ENCODE data around the gene SSC5D. TPM values are rescaled to one million over a fixed set of nuclear protein-coding genes. Genes with fewer than 3 reads are reported as not detected.
A peak's percentile ranks its signal among the peaks of the same experiment; 100 is the strongest.

Gene SSC5D
- total and polyA plus RNA-seq, 9 of the 15 experiments (the other 6 are each of a cell fraction or from before 2014, with no cell fraction given) = 0.04 to 0.71 (median 0.14) TPM; not detected in 2

DNA sequence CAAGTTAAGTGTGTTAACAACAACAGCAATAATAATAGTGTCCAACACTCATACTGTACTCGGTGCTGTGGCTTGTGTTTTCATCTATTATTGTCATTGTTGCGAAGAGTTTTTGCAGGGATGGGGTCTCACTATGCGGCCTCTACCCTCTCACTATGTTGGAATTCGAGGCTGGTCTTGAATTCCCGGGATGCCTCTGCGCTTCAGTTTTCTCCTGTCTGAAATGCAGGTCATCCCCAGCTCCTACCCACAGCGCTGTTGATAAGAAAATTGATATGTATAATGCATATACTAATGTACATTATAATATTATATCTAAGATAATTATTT is 62.0 kb downstream of the SSC5D start:
- Histone ChIP-seq H3K4me2 (ENCODE audit: insufficient read depth, low read length) (peak overlapping the region; percentile 3; the same call in 1 of the 2 replicates), H2AFZ (ENCODE audit: low read depth, low read length) (peak overlapping the region; percentile 73), H3K27ac (ENCODE audit: extremely low read depth, low read depth, low read length) (no peak overlapping the region)

More for the DNA sequence above, 62.0 kb downstream of the SSC5D start:
- no peaks in the 10 kb centered on the region for H3K9me3 ChIP-seq (replicated peaks; ENCODE audit: control insufficient read depth, insufficient read depth, low read depth, low read length)
- DNase-seq (ENCODE audit: extremely low read depth in 1 of 4, low spot score in 3 of 4) = no peak
- H4K20me1 ChIP-seq (replicated peaks; ENCODE audit: control insufficient read depth, insufficient read depth, low read length) = no peaks in the 10 kb centered on the region
- POLR2A ChIA-PET = interaction anchor here (1.1 kb wide), 1 partner anchor 9 kb away, joined by 3 read pairs; no protein-coding TSS in a partner anchor
- no peaks in the 10 kb centered on the region for H3K79me2 ChIP-seq (ENCODE audit: control insufficient read depth, insufficient read depth, low read length)
- H3K9me1 ChIP-seq (ENCODE audit: control insufficient read depth, insufficient read depth, low read length) = no peaks in the 10 kb centered on the region
- intact Hi-C loops (cut with micrococcal nuclease) = no loop called here
- H3K36me3 ChIP-seq (ENCODE audit: control insufficient read depth, insufficient read depth, low read length) = no peaks in the 10 kb centered on the region
- in situ Hi-C loops (cut with MboI) = no loop called here
- peaks cover 0 to 8% of the 10 kb centered on the region in 2 experiments; a peak in 3 of 5 replicates for H3K27me3 ChIP-seq (ENCODE audit: control insufficient read depth in 2 of 2, insufficient read depth in 2 of 2, low read length in 2 of 2)
- H3K4me1 ChIP-seq (replicated peaks in 1 of 2; ENCODE audit: control insufficient read depth in 2 of 2, insufficient read depth in 2 of 2, low read length in 2 of 2) = peaks cover 31 to 35% of the 10 kb centered on the region in 2 experiments
- no peak overlapping the region for H3K4me3 ChIP-seq
- WGBS (ENCODE audit: insufficient coverage, low coverage, missing lambda C conversion rate) = 58% methylated on average over 7 of the region's 7 CpGs
- TF ChIP-seq, protein P1, sequence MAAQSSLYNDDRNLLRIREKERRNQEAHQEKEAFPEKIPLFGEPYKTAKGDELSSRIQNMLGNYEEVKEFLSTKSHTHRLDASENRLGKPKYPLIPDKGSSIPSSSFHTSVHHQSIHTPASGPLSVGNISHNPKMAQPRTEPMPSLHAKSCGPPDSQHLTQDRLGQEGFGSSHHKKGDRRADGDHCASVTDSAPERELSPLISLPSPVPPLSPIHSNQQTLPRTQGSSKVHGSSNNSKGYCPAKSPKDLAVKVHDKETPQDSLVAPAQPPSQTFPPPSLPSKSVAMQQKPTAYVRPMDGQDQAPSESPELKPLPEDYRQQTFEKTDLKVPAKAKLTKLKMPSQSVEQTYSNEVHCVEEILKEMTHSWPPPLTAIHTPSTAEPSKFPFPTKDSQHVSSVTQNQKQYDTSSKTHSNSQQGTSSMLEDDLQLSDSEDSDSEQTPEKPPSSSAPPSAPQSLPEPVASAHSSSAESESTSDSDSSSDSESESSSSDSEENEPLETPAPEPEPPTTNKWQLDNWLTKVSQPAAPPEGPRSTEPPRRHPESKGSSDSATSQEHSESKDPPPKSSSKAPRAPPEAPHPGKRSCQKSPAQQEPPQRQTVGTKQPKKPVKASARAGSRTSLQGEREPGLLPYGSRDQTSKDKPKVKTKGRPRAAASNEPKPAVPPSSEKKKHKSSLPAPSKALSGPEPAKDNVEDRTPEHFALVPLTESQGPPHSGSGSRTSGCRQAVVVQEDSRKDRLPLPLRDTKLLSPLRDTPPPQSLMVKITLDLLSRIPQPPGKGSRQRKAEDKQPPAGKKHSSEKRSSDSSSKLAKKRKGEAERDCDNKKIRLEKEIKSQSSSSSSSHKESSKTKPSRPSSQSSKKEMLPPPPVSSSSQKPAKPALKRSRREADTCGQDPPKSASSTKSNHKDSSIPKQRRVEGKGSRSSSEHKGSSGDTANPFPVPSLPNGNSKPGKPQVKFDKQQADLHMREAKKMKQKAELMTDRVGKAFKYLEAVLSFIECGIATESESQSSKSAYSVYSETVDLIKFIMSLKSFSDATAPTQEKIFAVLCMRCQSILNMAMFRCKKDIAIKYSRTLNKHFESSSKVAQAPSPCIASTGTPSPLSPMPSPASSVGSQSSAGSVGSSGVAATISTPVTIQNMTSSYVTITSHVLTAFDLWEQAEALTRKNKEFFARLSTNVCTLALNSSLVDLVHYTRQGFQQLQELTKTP (IDR thresholded peaks at IDR 0.05; ENCODE audit: low read depth in 1 of 2, partially characterized antibody in 2 of 2) = no peak
- TF ChIP-seq, protein P2, sequence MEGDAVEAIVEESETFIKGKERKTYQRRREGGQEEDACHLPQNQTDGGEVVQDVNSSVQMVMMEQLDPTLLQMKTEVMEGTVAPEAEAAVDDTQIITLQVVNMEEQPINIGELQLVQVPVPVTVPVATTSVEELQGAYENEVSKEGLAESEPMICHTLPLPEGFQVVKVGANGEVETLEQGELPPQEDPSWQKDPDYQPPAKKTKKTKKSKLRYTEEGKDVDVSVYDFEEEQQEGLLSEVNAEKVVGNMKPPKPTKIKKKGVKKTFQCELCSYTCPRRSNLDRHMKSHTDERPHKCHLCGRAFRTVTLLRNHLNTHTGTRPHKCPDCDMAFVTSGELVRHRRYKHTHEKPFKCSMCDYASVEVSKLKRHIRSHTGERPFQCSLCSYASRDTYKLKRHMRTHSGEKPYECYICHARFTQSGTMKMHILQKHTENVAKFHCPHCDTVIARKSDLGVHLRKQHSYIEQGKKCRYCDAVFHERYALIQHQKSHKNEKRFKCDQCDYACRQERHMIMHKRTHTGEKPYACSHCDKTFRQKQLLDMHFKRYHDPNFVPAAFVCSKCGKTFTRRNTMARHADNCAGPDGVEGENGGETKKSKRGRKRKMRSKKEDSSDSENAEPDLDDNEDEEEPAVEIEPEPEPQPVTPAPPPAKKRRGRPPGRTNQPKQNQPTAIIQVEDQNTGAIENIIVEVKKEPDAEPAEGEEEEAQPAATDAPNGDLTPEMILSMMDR (IDR thresholded peaks at IDR 0.05 in 2 of 3, conservative IDR thresholded peaks at IDR 0.05 in 1 of 3; ENCODE audit: insufficient read depth in 2 of 3, low read depth in 1 of 3, low read length in 3 of 3) = 0 out of 6 replicates have a peak, but pooled peaks of 1 of the 3 experiments have one; percentile 3
- no TSS peak for BruUV-seq (replicated peaks)
- CTCF ChIA-PET (ENCODE audit: low intra/inter-chr PET ratio) = no interaction called here
- H3K9ac ChIP-seq (ENCODE audit: insufficient read depth in 1 of 2, low read depth in 2 of 2, low read length in 2 of 2) = peak overlapping the region in 1 of 2 experiments; percentile 81; a peak in 2 of 4 replicates
- ATAC-seq = no peak
- FAIRE-seq = no peak
